GM18526 (cell line): ENCODE measurements around the gene POU2AF2.

Experiments used
- POLR2A ChIP-seq: IDR thresholded peaks from 3 replicates; pipeline ENCODE4 v1.6.1; 2011; ENCODE audit not compliant: insufficient read length; ENCODE audit errors: extremely low read depth

Gene POU2AF2

GRCh38 chr11:111319296-111319695 lies 73.8 kb downstream of the POU2AF2 start:
- TF ChIP-seq POLR2A: no peak

- TF ChIP-seq POLR2A: no peak
These were observed 75.4 kb downstream of the POU2AF2 start for GRCh38 chr11:111320728-111321568.

GRCh38 chr11:111322534-111322933 lies 77.0 kb downstream of the POU2AF2 start:
- TF ChIP-seq POLR2A: no peak

GRCh38 chr11:111324277-111324720 lies 78.8 kb downstream of the POU2AF2 start:
- TF ChIP-seq POLR2A: no peak

- no peak for TF ChIP-seq POLR2A
These were observed 79.7 kb downstream of the POU2AF2 start for GRCh38 chr11:111325259-111325658.

- no peak for TF ChIP-seq POLR2A
These were observed 81.3 kb downstream of the POU2AF2 start for GRCh38 chr11:111326824-111327223.

GRCh38 chr11:111327908-111328624 lies 82.5 kb downstream of the POU2AF2 start:
- TF ChIP-seq POLR2A: no peak

GRCh38 chr11:111329306-111330204 lies 84.0 kb downstream of the POU2AF2 start:
- no peak for TF ChIP-seq POLR2A

GRCh38 chr11:111330234-111330893 lies 84.8 kb downstream of the POU2AF2 start:
- TF ChIP-seq POLR2A: no peak

- TF ChIP-seq POLR2A: no peak
These were observed 86.4 kb downstream of the POU2AF2 start for GRCh38 chr11:111331711-111332479.

- no peak for TF ChIP-seq POLR2A
These were observed 89.3 kb downstream of the POU2AF2 start for GRCh38 chr11:111334532-111335502.

GRCh38 chr11:111335549-111335948 lies 90.0 kb downstream of the POU2AF2 start:
- TF ChIP-seq POLR2A: no peak
